Vagina (tissue), 2 donors: ENCODE measurements around the gene SYNJ1. TPM values are rescaled to one million over a fixed set of nuclear protein-coding genes. Genes with fewer than 3 reads are reported as not detected.
"Not testable (repeated sequence)": the region's sequence is repeated elsewhere in the genome, so short reads cannot be mapped to it uniquely, and the experiment has no call there.

Experiments used
- DNase-seq, 2 donors: peaks; one replicate each; pipeline ENCODE4 v3.0.0-alpha.2; 2017; ENCODE audit errors: extremely low spot score in 2 of 2
- H3K27ac ChIP-seq: fragments of 200-600 bp; sonication (generic); one replicate; pipeline ENCODE4 v1.5.1; 2019
- H3K27me3 ChIP-seq: fragments of 200-600 bp; sonication (generic); one replicate; pipeline ENCODE4 v1.5.1; 2019
- H3K36me3 ChIP-seq, 2 donors: fragments of 200-600 bp; sonication (generic); one replicate each; pipeline ENCODE4 v1.5.1; 2017 to 2019
- H3K4me1 ChIP-seq: fragments of 200-600 bp; sonication (generic); one replicate; pipeline ENCODE4 v1.5.1; 2019
- H3K4me3 ChIP-seq, 2 donors: fragments of 200-600 bp; sonication (generic); 1 replicate in 1 of 2; 2 replicates in 1 of 2; pipeline ENCODE4 v1.5.1; 2016 to 2019
- H3K9me3 ChIP-seq: fragments of 200-600 bp; sonication (generic); one replicate; pipeline ENCODE4 v1.5.1; 2019
- POLR2A ChIP-seq, 2 donors: fragments of 450-650 bp; IDR thresholded peaks; one replicate each; pipeline ENCODE4 v1.6.1; 2017; ENCODE audit warnings: antibody characterized with exemption in 2 of 2, mild to moderate bottlenecking in 2 of 2, moderate library complexity in 2 of 2
- POLR2AphosphoS5 ChIP-seq, 2 donors: sonication (generic); formaldehyde crosslinking; IDR thresholded peaks; one replicate each; pipeline ENCODE4 v1.9.0; 2017; ENCODE audit warnings: antibody characterized with exemption in 2 of 2, mild to moderate bottlenecking in 2 of 2, low read depth in 1 of 2; ENCODE audit not compliant: insufficient read depth in 1 of 2
- intact Hi-C: fragments of 100-400 bp; cut with DNase I; formaldehyde crosslinking; loops from one replicate; pipeline ENCODE4 v1.15.1; 2023
- total RNA-seq: library from RNA; depleted of rRNA; stranded (reverse); fragments of >200 nt; gene quantifications from one replicate; pipeline ENCODE4 v1.2.3, GENCODE V29; 2016
- TF ChIP-seq, protein P1 (sequence below), 3 experiments: fragments of 450-650 bp in 2 of 3; fragments of 200-600 bp in 1 of 3; sonication (generic) in 1 of 3; IDR thresholded peaks; one replicate each; pipeline ENCODE4 v1.5.1; 2017 to 2019; ENCODE audit warnings: antibody characterized with exemption in 3 of 3, mild to moderate bottlenecking in 2 of 3, moderate library complexity in 2 of 3

The SYNJ1 gene
- 22.8 TPM for total RNA-seq

DNA sequence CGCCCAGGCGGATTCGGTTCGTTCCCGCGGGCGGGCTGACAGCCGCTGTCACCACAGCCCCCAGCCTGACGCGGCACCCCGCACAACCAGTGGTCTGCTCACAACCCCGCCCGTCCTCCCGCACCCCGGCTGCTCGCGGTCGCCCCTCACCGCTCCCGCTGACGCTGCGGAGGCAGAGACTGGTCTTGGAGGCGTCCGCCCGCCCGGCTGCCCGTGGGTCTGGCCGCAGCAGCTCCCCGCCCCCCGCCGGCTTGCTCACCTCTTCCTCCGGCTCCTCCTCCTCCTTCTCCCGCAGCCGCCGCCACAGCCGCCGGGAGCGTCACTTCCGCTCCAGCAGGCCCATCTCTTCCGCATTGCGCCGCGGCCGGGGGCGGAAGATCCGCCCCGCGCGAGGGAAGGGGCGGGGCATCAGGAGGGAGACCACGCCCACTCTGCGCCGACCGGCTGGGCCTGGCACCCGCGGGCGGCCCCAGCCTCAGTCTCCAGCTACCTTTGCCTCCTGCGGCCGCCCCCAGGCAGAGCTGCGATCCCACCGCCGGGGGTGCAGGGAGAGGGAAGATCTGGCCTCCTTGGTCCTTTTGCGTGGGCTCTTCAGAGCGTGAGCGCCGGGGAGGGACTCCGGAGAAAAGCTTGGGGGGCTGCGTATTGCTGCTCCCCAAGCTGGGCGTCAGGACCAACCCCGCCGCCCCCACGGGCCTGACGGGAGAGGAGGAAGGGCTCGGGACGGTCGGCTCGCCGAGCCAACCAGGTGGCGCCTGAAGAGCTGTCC is at the start of gene SYNJ1:
Gene SYNJ1 (minus strand): TSS at position 327 of the 769 bp plus-strand sequence. CDS start 1,118 bp downstream, outside the sequence.
- Histone ChIP-seq H3K9me3 (no peaks in the 10 kb centered on the region), H3K4me3 (peak within 1 kb of the TSS; percentile 67 to 98), H3K36me3 (peaks cover 0 to 5% of the 10 kb centered on the region in 2 donors), H3K4me1 (peaks cover 22% of the 10 kb centered on the region), H3K27me3 (no peaks in the 10 kb centered on the region), H3K27ac (peak within 1 kb of the TSS; percentile 91)
- intact Hi-C loops: no loop called here
- DNase-seq: peak; percentile 93 to 97
- TF ChIP-seq POLR2A (IDR thresholded peaks at IDR 0.05) (peak; percentile 38 to 70), POLR2AphosphoS5 (IDR thresholded peaks at IDR 0.05; ENCODE audit: insufficient read depth in 1 of 2, low read depth in 1 of 2) (peak; percentile 85 to 86)
- TF ChIP-seq, protein P1, sequence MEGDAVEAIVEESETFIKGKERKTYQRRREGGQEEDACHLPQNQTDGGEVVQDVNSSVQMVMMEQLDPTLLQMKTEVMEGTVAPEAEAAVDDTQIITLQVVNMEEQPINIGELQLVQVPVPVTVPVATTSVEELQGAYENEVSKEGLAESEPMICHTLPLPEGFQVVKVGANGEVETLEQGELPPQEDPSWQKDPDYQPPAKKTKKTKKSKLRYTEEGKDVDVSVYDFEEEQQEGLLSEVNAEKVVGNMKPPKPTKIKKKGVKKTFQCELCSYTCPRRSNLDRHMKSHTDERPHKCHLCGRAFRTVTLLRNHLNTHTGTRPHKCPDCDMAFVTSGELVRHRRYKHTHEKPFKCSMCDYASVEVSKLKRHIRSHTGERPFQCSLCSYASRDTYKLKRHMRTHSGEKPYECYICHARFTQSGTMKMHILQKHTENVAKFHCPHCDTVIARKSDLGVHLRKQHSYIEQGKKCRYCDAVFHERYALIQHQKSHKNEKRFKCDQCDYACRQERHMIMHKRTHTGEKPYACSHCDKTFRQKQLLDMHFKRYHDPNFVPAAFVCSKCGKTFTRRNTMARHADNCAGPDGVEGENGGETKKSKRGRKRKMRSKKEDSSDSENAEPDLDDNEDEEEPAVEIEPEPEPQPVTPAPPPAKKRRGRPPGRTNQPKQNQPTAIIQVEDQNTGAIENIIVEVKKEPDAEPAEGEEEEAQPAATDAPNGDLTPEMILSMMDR (IDR thresholded peaks at IDR 0.05): peak in 1 of 3 experiments; percentile 11

- no peaks in the 10 kb centered on the region for H3K9me3 ChIP-seq
- intact Hi-C loops: no loop called here
- H3K36me3 ChIP-seq: no peaks in the 10 kb centered on the region
- TF ChIP-seq, protein P1 (IDR thresholded peaks at IDR 0.05): no peak
- TF ChIP-seq POLR2A (IDR thresholded peaks at IDR 0.05): no peak
- TF ChIP-seq POLR2AphosphoS5 (IDR thresholded peaks at IDR 0.05; ENCODE audit: insufficient read depth in 1 of 2, low read depth in 1 of 2): no peak
- DNase-seq: no peak
- H3K27me3 ChIP-seq: no peaks in the 10 kb centered on the region
- no peak overlapping the region for H3K4me3 ChIP-seq
- peaks cover 7% of the 10 kb centered on the region for H3K4me1 ChIP-seq
- H3K27ac ChIP-seq: no peak overlapping the region
Measured at GRCh38 chr21:32777269-32777668, 49.5 kb upstream of the SYNJ1 start.

- no peak overlapping the region for H3K4me3 ChIP-seq
- H3K27me3 ChIP-seq: no peaks in the 10 kb centered on the region
- H3K36me3 ChIP-seq: no peaks in the 10 kb centered on the region
- H3K9me3 ChIP-seq: no peaks in the 10 kb centered on the region
- peaks cover 7% of the 10 kb centered on the region for H3K4me1 ChIP-seq
- no peak for DNase-seq
- intact Hi-C loops: no loop called here
- TF ChIP-seq POLR2A (IDR thresholded peaks at IDR 0.05): no peak
- TF ChIP-seq, protein P1 (IDR thresholded peaks at IDR 0.05): no peak
- no peak for TF ChIP-seq POLR2AphosphoS5 (IDR thresholded peaks at IDR 0.05; ENCODE audit: insufficient read depth in 1 of 2, low read depth in 1 of 2)
- H3K27ac ChIP-seq: no peak overlapping the region
Measured at GRCh38 chr21:32776743-32777142, 48.9 kb upstream of the SYNJ1 start.

- H3K4me3 ChIP-seq, H3K27ac ChIP-seq, intact Hi-C loops, DNase-seq, H3K36me3 ChIP-seq, H3K27me3 ChIP-seq, H3K9me3 ChIP-seq: not testable (repeated sequence)
- H3K4me1 ChIP-seq: peaks cover 34% of the 10 kb centered on the region
Measured at GRCh38 chr21:32773048-32773344, 45.2 kb upstream of the SYNJ1 start.

DNA sequence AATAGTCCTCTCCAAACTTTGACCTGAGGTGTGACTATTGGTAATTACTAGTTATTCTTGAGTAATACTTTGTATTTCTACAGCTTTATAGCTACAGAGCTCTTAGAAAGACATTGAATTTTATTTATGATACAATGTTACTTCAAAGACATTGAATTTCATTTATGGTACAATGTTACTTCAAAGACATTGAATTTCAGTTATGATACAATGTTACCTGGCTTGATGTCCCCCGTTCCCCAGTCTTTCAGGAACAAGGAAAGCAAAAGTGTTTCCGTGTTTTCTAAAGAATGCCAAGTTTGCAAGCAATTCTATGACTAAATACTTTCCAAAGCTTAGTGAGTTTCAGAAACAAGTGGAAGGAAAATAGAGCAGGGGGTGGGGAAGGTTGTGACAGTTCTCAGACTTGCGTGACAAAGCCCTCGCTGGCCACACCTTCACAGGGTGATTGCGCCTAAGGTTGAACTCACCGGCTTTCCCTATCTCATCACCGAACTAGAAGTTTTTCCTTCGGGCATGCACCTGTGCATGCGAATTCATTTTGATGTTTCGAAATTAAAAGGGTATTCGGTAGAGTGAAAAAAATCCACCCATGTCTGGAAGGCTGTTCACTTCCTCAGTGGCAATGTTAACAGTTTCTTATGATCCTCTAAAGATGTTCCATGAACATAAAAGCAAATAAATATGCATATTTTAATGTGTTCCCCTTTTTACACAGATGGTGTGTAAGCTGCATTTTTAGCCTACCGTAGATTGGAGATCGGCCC is 44.7 kb upstream of the SYNJ1 start:
- H3K27ac ChIP-seq: peak overlapping the region; percentile 72

More for the DNA sequence above, 44.7 kb upstream of the SYNJ1 start:
- Histone ChIP-seq H3K9me3 (no peaks in the 10 kb centered on the region), H3K4me1 (peaks cover 39% of the 10 kb centered on the region), H3K4me3 (peak overlapping the region; percentile 74 to 77), H3K27me3 (no peaks in the 10 kb centered on the region), H3K36me3 (peaks cover 0 to 1% of the 10 kb centered on the region in 2 donors)
- no peak for DNase-seq
- intact Hi-C loops: no loop called here
- TF ChIP-seq POLR2AphosphoS5 (IDR thresholded peaks at IDR 0.05; ENCODE audit: insufficient read depth in 1 of 2, low read depth in 1 of 2): no peak
- TF ChIP-seq, protein P1 (IDR thresholded peaks at IDR 0.05): no peak
- no peak for TF ChIP-seq POLR2A (IDR thresholded peaks at IDR 0.05)
